AG04449 (cell line): ENCODE measurements around the gene ZNF830.
"Not testable (repeated sequence)": the region's sequence is repeated elsewhere in the genome, so short reads cannot be mapped to it uniquely, and the experiment has no call there.

ENCODE experiments used
- CTCF ChIA-PET: fragments of 350-600 bp; formaldehyde crosslinking; extraction: SDS; loops from one replicate; lab custom pipeline; 2021; ENCODE audit warnings: antibody characterized with exemption; lab: Yijun Ruan, JAX
- POLR2A ChIA-PET: fragments of 400-600, 350-600 bp; formaldehyde crosslinking; extraction: SDS; loops from one replicate; lab custom pipeline; 2020; ENCODE audit warnings: antibody characterized with exemption, inconsistent platforms; lab: Yijun Ruan, JAX
- DNase-seq: peaks from one replicate; pipeline ENCODE4 v3.0.0-alpha.2; 2010; ENCODE audit warnings: low read depth, low spot score
- H3K4me3 ChIP-seq: 2 replicates; pipeline ENCODE4 v1.5.1; 2011; ENCODE audit warnings: low read depth, mild to moderate bottlenecking, control low read depth, low read length
- TF ChIP-seq, protein P1 (sequence below): IDR thresholded peaks from one replicate; pipeline ENCODE4 v1.5.1; 2011; ENCODE audit warnings: mild to moderate bottlenecking, moderate library complexity, low read length, control low read depth, inconsistent platforms; ENCODE audit not compliant: insufficient read depth; ENCODE audit errors: missing control alignments

Gene ZNF830

GRCh38 chr17:34996422-34997285 is 35.3 kb downstream of the ZNF830 start:
- ChIA-PET CTCF (interaction anchor here (0.8 to 11.3 kb wide), 13 partner anchors 7 to 134 kb away, joined by 3 to 142 read pairs (median 4); partner anchors contain the start of genes FNDC8, LIG3 and RAD51D), POLR2A (no interaction called here)
- TF ChIP-seq, protein P1, sequence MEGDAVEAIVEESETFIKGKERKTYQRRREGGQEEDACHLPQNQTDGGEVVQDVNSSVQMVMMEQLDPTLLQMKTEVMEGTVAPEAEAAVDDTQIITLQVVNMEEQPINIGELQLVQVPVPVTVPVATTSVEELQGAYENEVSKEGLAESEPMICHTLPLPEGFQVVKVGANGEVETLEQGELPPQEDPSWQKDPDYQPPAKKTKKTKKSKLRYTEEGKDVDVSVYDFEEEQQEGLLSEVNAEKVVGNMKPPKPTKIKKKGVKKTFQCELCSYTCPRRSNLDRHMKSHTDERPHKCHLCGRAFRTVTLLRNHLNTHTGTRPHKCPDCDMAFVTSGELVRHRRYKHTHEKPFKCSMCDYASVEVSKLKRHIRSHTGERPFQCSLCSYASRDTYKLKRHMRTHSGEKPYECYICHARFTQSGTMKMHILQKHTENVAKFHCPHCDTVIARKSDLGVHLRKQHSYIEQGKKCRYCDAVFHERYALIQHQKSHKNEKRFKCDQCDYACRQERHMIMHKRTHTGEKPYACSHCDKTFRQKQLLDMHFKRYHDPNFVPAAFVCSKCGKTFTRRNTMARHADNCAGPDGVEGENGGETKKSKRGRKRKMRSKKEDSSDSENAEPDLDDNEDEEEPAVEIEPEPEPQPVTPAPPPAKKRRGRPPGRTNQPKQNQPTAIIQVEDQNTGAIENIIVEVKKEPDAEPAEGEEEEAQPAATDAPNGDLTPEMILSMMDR = no peak
- DNase-seq = no peak
- H3K4me3 ChIP-seq = no peak overlapping the region

DNA sequence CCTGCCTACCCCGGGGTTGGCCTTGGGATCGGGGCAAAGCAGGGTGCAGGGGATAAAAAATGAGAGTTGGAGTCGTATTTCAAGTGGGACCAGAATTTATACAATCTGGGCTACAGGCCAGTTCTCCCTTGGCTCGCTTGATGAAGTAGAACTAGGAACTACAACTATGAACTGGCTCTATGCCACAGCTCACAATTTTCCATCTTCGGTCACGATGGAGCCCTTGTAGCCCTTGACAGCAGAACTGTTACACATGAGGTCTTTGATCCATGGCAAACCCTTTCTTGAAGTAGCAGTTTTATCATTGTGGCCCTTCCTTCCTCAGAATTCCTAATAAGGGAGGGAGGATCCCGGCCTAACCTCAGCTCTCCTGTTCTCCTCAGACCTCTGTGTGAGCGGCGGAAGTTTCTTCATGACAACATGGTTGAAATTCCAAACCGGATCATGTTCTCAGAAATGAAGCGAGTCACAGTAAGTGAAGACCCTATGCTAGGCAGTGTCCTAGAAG is 36.1 kb downstream of the ZNF830 start:
- CTCF ChIA-PET = interaction anchor here (0.6 to 11.3 kb wide), 18 partner anchors 8 to 133 kb away, joined by 3 to 142 read pairs (median 4); partner anchors contain the start of genes FNDC8, LIG3 and RAD51D
- POLR2A ChIA-PET = no interaction called here
- DNase-seq = peak; percentile 55
- H3K4me3 ChIP-seq = no peak overlapping the region
- TF ChIP-seq, protein P1 = no peak

DNA sequence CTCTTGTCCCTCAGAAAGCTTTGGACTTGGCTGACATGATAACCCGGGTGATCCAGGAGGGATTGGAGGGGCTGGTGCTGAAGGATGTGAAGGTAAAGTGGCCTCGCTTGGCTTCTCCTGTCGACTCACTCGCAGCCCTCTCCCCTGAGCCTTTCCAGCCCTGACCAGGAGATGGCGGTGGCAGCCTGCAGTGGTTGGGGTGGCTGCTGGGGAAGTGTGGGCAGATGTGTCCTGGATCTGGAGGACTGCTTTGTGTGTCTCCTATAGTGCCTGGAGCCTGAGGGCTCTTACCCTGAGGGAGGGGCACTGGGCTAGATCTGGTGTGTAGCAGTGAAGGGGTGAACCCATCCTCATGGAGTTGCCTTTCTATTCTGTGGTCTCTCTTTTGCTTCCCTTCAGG is 36.9 kb downstream of the ZNF830 start:
- H3K4me3 ChIP-seq = no peak overlapping the region
- TF ChIP-seq, protein P1 = peak; percentile 96
- ChIA-PET POLR2A (interaction anchor here (0.7 kb wide), 1 partner anchor 11 kb away, joined by 3 read pairs; no protein-coding TSS in a partner anchor), CTCF (interaction anchor here (0.6 to 11.3 kb wide), 19 partner anchors 9 to 143 kb away, joined by 3 to 142 read pairs (median 5); partner anchors contain the start of genes FNDC8 and RAD51D)
- DNase-seq = no peak

DNA sequence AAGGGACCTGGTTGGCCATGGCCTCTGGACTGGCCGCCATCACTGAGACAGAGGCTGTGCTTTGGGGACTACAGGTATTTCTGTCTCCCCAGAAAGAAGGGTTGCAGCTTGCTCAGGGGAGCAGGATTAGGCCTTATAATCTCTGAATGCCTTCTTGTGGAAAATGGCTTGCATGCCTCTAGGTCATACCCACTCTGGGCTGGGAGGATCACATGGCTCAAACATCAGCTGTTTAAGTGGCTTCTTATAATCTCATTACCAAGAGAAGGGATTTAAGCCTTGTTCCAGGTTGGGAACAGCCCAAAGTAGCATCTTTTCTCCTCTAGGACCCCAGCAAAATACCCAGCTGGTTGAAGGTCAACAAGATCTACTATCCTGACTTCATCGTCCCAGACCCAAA is 38.1 kb downstream of the ZNF830 start:
- ChIA-PET CTCF (interaction anchor here (1.3 to 11.3 kb wide), 9 partner anchors 10 to 129 kb away, joined by 3 to 142 read pairs (median 5); partner anchors contain the start of genes FNDC8 and RAD51D), POLR2A (interaction anchor here (0.9 kb wide), 1 partner anchor 90 kb away, joined by 3 read pairs; no protein-coding TSS in a partner anchor)

GRCh38 chr17:35000965-35001364 is 39.6 kb downstream of the ZNF830 start:
- CTCF ChIA-PET = interaction anchor here (2.9 to 11.3 kb wide), 3 partner anchors 8 to 120 kb away, joined by 17 to 142 read pairs (median 83); partner anchors contain the start of genes FNDC8 and RAD51D
- DNase-seq, H3K4me3 ChIP-seq, POLR2A ChIA-PET: not testable (repeated sequence)

More for the DNA sequence above, 38.1 kb downstream of the ZNF830 start:
- DNase-seq = no peak
- no peak overlapping the region for H3K4me3 ChIP-seq
- TF ChIP-seq, protein P1 = no peak

DNA sequence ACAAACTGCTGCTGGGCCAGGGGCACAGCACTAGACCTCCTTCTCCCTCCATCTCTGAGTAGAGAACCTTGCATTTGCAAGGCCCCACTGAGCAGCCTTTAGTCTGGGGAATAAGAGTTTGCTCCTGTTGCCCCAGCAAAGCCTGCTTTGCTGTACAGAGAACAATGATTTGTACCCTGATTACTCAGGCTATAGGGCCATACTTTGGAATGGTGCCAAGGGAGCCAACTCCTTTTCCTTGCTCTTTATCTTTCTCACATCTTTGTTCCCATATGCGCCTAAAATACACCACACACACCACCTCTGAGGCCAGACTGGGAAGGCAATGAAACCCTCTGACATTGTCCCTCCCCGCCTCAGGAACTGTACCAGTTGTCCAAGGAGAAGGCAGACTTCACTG is 40.2 kb downstream of the ZNF830 start:
- H3K4me3 ChIP-seq = no peak overlapping the region
- CTCF ChIA-PET = interaction anchor here (1.8 to 6.2 kb wide), 3 partner anchors 88 to 118 kb away, joined by 5 to 83 read pairs (median 11); partner anchors contain the start of gene RAD51D
- TF ChIP-seq, protein P1 = no peak
- no peak for DNase-seq
- POLR2A ChIA-PET = interaction anchor here (0.6 kb wide), 1 partner anchor 88 kb away, joined by 3 read pairs; no protein-coding TSS in a partner anchor
